NCI-H1417 treated with DMSO at 0.1 percent for 48 hours (cell line): ENCODE data around the gene NAGS.
"Not testable (repeated sequence)": the region's sequence is repeated elsewhere in the genome, so short reads cannot be mapped to it uniquely, and the experiment has no call there.

ENCODE experiments used
- DNase-seq: peaks from one replicate; lab custom pipeline; 2025; lab: John Stamatoyannopoulos, UW

NAGS gene, protein sequence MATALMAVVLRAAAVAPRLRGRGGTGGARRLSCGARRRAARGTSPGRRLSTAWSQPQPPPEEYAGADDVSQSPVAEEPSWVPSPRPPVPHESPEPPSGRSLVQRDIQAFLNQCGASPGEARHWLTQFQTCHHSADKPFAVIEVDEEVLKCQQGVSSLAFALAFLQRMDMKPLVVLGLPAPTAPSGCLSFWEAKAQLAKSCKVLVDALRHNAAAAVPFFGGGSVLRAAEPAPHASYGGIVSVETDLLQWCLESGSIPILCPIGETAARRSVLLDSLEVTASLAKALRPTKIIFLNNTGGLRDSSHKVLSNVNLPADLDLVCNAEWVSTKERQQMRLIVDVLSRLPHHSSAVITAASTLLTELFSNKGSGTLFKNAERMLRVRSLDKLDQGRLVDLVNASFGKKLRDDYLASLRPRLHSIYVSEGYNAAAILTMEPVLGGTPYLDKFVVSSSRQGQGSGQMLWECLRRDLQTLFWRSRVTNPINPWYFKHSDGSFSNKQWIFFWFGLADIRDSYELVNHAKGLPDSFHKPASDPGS

DNA sequence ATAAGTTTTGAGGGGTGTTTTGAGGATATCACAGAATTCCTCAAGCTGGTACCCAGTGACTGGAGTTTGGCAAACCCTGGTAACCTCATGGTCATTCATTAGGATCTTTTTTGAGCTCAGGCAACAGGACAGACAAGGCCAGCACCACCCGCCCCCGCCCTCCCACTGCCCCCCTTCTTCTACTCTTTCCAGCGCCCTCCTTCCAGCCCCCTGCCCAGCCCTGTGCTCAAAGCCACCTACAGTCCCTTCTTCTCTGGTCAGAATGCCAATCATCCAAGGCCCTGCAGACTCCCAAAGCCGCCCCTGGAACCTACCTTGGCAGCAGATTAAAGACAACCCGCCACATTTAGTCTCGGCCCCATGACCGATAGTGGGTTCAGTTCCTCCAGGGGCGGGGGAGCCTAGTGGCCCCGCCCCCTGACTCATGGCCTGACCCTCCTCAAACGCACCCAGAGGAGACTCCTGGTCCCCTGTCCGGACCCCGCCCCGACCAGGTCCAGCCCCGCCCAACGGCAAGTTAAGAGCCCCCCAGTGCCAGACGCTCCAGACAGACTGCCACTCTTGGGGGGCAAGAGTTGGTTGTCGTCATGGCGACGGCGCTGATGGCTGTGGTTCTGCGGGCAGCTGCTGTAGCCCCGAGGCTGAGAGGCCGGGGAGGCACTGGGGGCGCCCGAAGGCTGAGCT is at the start of gene NAGS:
NAGS (plus strand) TSS at position 546 of the 684 bp plus-strand sequence; CDS start at position 588, 42 bp downstream.
- DNase-seq, result no peak

DNA sequence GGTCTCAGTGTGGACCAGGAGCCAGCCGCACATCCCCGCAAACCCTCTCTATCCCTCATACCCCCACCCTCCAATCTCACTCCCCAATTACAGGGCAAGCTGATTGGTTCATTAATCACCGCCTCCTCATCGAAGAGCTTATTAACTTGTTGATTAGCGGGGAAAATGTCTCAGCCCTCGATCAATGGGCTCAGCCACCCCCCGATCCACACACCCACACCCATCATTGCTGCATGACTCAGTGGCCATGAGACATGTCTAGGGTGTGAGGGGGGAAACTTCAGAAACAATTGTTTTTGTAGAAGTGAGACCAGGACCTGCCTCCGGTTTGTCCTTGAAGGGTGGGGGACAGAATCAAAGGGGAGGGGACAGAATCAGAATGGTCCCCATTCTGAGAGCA is 48.2 kb upstream of the NAGS start:
- DNase-seq, result no peak

DNA sequence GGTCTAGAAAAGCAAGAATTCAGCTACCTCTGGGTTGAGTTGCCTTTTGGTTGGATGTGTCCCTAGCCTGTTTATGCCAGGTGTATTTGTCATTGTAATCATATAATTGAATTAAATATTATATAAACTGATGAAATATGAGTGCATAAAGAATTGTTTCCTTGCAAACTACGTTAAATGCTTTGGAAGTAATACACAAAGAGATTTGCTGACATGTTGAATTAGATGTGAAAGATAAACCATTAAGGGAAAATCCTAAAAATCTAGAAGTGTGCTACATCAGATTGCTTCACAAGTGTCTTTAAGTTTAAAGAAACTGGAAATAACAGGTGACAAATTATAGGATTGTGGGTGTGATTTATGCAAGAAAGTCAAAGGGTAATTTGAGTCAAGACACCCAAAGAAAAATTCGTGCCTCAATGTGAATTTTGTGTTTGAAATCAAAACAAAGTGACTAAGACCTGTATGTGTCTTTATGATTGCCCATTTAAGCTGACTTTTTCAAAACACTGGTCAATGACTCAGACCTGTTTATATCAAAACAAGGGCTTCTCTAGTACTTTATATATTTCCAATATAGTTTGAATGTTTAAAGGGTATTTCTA is 45.6 kb upstream of the NAGS start:
- no peak for DNase-seq

DNA sequence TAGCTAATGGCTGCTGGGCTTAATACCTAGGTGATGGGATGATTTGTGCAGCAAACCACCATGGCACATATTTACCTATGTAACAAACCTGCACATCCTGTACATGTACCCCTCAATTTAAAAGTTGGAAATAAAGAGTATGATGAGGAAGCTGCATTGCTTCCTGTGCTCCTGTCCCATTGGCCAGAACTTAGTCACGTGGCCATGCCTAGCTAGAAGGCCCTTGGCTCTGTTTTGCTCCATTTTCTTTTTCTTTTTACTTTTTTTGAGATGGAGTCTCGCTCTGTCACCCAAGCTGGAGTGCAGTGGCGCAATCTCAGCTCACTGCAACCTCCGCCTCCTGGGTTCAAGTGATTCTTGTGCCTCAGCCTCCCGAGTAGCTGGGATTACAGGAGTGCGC is 43.1 kb upstream of the NAGS start:
- DNase-seq, result not testable (repeated sequence)

DNA sequence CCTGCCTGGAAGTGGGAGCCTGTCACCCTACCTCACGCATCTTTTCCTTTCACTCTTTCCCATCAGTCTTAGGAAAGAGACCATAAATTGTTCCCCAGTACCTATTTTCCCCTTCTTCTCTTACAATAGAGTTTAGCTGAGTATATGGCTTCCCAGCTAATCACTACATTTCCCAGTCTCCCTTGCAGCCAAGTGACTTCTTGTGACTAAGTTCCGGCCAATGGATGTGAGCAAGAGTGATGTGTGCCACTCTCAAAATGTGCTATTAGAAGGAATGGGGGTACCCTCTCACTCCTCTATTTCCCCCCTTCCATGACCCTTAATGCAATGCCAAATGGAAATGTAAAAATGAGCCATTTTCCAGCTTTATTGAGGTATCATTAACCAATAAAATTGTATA is 42.5 kb upstream of the NAGS start:
- DNase-seq, result no peak

DNA sequence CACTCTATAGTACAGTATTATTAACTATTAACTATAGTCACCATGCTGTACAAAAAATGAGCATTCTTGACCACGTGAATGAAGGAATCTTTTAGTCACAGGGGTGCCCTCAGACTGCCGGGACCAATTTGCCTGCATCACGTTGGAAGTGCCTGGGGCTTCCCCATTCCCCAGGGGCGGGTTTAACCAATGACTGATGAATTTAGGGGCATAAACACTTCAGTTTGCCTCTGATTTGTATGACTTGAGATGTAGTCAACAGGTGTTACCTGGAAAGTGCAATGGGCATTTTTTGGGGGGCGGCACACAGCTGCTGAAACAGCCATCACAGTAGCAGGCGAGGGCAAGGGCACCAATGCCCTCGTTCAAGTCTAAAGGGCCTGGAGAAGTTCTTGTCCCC is 41.9 kb upstream of the NAGS start:
- DNase-seq, result no peak

DNA sequence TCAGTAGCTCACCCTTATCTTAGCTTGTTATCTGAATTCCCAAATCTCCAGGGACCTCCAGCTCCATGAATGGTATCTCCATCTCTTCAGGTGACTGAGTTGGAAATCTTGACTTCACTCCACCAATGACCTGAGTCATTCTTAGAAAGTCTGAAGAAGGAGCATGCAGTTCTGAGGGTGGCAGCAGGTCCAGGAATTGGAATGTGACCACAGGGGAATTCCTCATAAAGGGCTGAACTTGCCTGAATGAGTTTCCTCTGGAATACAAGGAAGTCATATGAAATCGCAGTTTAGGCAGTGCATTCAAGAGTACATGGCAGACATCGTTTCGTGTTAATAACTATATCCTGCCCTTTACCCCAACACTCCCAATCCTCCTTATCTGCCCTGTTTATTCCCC is 38.1 kb upstream of the NAGS start:
- DNase-seq, result no peak

DNA sequence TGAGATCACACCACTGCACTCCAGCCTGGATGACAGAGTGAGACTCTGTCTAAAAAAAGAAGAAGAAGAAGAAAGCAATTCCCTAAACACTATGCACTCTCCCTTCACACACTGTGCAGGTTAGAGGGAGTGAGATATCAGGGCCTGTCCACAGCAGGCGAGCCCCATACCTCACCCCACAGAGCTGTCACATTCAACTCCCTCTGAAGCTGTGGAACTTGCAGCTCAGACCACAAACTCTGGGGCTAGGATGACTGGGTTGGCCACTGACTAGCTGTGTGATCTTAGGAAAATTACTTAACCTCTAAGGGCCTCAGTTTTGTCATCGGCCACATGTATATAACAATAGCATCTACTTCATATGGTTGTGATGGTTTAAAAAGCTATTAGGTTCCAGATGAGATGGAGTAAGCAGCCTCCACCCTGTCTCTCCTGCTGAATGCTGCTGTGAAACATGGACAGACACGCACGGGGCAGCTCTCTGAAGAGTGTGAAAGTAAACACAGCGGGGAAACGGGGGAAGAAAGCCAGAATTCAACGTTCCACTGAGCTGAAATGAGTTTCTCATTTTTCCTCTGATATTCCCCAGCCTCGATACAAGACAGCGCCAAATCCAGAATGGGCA is 37.1 kb upstream of the NAGS start:
- no peak for DNase-seq

DNA sequence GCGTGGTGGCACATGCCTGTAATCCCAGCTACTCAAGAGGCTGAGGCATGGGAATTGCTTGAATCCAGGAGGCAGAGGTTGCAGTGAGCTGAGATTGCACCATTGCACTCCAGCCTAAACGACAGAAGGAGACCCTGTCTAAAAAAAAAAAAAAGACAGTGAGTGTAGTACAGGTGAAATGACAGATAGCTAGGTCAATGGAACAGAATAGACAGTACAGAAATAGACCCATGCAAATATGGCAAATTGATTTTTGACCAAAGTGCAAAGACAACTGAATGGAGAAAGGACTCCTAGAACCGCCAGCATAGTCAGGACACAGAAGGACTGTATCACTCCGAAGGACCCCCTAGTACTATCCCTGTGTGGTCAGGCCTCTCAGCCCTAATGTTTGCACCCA is 34.1 kb upstream of the NAGS start:
- DNase-seq, result no peak

DNA sequence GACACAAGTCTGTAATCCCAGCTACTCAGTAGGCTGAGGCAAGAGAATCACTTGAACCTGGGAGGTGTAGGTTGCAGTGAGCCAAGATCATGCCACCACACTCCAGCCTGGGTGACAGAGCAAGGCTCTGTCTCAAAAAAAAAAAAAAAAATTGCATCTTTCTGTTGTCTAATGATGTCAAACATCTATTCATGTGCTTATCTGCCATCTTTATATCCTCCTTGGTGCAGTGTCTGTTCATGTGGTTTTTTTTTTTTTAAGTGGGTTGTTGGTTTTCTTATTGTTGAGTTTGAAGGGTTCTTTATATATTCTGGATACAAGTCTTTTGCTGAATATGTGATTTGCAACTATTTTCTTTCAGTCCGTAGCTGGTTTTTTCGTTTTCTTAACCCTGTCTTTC is 33.0 kb upstream of the NAGS start:
- not testable (repeated sequence) for DNase-seq

DNA sequence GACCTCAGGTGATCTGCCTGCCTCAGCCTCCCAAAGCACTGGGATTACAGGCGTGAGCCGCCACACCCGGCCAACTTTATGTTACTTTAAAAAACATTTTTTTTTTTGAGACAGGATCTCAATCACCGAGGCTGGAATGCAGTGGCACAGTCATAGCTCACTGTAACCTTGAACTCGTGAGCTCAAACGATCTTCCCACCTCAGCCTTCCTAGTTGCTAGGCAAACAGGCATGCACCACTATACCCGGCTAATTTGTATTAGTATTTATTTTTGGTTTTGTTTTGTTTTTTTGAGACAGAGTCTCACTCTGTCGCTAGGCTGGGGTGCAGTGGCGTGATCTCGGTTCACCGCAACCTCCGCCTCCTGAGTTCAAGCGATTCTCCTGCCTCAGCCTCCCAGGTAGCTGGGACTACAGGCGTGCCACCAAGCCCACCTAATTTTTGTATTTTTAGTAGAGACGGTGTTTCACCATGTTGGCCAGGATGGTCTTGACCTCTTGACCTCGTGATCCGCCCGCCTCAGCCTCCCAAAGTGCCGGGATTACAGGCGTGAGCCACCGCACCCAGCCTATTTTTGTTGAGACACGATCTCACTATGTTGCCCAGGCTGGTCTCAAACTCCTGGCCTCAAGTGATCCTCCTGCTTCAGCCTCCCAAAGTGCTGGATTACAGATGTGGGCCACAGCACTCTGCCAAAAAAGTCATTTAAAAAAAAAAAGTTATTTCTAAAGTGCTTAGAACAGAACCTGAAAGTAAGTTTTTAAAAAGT is 31.8 kb upstream of the NAGS start:
- DNase-seq, result not testable (repeated sequence)

DNA sequence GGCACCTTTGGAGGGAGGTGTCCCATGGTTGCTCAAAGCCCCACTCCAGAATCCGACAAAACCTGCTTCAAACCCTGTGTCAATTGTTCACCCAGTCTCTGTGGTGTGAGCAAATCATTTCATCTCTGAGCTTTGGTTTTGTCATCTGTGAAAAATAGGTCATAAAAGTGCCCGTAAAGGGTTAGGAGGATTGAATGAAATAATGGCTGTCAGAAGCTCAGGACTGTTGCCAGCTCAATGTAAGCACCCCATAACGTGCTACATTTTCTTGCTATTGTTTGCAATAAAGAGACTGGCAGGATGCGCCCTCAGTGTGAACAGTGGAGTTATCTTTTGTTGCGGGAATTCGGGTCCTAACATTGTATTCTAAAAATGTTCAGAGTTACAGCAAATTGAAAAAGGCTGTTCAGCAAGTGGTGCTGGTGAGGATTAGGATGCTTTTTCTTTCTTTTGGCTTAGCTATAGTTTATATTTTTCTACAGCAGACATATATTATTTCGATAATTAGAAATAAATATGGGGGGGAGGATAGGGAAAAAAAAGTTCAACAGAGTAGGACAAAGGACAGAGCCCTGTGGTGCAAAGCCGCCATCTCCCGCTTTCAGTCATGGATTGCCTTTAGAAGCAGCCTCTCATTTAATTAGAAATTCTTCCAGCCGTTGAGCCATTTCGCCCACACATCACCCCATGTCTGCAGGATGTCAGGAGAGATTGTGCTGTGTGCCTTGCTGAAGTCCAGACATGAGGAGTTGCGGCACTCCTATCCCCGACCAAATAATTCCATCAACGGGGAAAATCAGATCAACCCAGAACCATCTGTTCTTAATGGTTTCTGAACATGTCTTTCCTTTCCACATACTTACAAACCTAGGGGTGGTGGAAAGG is 29.8 kb upstream of the NAGS start:
- DNase-seq, result no peak

DNA sequence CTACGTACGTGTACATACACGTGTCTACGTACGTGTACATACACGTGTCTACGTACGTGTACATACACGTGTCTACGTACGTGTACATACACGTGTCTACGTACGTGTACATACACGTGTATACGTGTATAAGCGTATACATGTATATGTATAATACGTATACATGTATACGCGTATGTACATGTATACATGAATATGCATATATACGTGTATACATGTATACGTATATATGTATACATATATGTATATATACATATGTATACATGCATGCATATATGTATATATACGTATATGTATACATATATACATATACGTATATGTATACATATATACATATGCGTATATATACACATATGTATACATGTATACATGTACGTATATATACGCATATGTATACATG is 28.5 kb upstream of the NAGS start:
- no peak for DNase-seq

DNA sequence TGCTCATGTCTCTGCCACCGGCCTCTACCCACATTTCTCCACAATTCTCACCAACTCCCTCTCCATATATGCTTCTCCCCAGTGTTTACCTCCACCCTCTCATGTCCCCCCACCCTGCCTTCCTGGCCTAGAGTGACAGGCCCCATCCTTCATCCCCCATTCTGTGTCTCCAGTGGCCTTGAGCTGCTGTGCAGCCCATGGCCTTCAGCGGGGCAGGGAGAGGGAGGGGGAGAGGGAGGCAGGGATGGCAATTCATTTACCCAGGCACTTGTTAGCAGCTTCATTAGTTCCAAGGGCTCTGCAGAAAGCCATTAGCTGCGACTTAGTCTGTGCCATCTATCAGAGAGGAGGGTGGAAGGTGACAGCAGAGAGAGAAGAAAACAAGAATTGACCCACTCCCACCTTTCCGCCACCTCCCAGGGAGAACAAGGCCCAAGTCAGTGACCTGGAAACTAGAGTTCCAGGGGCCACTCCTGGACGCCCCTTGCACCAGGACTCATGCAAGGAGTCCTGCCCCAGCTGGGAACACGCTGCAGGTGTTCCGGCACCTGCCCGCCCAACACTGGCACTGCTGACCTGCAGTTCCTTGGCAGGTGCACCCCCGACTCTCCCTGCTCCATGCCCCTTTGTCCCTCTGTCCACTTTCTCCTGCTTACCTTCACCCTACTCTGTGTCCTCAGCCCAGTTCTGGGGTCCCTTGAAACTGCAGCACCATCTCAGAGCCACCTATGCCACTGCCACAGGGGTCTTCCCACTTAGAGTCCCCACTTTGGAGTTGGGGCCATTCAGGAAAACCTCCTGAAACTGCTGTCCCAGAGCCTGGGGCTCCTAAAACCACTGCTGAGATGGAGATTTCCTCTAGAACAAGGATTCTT is 27.2 kb upstream of the NAGS start:
- no peak for DNase-seq

DNA sequence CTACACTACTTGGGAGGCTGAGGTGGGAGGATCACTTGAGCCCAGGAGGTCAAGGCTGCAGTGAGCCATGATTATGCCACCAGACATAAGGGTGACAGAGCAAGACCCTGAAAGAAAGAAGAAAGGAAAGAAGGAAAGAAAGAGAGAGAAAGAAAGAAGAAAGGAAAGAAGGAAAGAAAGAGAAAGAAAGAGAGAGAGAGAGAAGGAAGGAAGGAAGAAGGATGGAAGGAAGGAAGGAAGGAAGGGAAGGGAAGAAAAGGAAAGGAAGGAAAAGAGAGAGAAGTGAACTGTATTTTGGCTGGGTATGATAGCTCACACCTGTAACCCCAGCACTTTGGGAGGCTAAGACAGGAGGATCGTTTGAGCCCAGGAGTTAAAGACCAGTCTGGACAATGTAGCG is 26.3 kb upstream of the NAGS start:
- no peak for DNase-seq

DNA sequence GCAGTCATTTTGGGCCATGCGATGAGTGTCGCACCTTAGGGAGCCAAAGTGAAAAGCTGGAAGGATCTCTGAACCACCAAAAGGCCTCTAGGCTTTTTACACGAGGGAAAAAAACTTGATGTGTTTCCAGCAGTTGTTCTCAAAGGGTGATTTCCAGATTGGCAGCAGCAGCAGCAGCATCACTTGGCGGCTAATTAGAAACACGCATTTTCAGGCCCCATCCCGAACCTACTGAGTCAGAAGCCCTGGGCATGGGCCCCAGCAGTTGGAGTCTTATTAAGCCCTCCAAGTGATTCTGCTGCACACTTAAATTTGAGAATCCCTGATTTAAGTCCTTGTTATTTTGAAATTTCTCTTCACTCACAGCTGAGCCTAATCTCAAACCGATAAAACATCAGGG is 25.4 kb upstream of the NAGS start:
- no peak for DNase-seq

DNA sequence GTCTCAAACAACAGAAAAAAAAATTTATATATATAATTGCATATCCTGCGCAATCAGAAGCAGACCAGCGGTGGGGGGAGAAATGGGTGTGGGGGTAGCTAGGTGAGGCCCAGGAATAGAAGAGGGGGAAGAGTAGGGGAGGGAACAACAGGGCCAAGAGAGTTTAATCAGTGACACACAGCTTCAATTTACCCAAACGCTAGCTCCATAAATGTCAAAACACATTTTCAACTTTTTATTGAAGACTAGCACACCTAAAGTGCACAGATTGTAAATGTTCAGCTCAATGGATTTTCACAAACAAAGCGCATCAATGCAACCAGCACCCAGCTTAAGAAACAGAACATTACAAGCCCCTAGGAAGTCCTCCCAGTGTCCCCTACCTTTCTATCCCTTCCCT is 24.8 kb upstream of the NAGS start:
- no peak for DNase-seq

DNA sequence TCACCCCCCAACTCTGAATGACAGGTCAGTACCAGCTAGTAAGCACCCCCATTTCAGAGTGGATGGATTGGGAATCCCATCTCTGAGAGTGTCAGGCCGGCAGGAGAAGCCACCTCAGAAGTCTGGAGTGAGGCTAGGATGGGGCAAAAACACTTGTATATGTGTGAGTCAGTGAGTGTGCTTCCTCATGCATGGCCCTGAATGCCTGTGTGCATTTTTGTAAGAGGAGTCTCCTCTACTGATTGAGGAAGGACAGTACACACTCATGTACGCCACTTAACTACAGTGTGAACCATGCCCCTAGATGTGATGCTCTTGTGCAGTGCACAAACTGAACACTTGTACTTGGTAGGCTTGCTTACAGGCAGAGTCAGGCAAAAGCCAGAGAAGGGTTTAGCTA is 22.3 kb upstream of the NAGS start:
- DNase-seq, result no peak

DNA sequence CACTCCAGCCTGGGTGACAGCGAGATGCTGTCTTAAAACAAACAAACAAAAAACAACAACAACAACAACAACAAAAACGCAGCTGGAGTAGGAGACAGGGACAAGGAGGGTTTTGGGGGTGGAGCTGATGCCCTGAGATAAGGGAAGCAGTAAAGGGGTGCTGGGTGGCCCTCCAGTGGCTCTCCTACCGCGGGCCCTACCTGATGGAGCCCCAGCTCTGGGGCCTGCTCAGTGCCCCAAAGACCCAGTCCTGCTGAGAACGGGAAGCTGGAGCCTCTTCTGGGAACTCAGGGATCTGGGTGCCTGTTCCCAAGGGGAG is 21.3 kb upstream of the NAGS start:
- no peak for DNase-seq
